Pancreas (tissue), 10 donors: ENCODE measurements around the gene PLA2G12A. TPM values are rescaled to one million over a fixed set of nuclear protein-coding genes. Genes with fewer than 3 reads are reported as not detected.

Experiments used
- ATAC-seq, 4 donors: fragments of 200-7000 bp; cut with Tn5 transposase; one replicate each; pipeline versions ENCODE4 v1.8.0 to v1.9.1; 2020; ENCODE audit warnings: mild to moderate bottlenecking in 4 of 4, moderate library complexity in 4 of 4
- DNase-seq, 6 donors: peaks; one replicate each; pipeline ENCODE4 v3.0.0-alpha.2; 2020
- FAIRE-seq: peaks from 2 replicates; lab custom pipeline; 2012; peaks lifted over from hg19 to GRCh38; lab: Jason Lieb, UNC
- H3K27ac ChIP-seq, 4 donors: fragments of 200-600 bp; sonication (generic); 1 replicate in 3 of 4; 2 replicates in 1 of 4; pipeline versions ENCODE4 v1.5.0 to v1.8.0; 2020
- H3K27me3 ChIP-seq, 4 donors: fragments of 200-600 bp; one replicate each; pipeline ENCODE4 v1.8.0; 2021
- H3K36me3 ChIP-seq, 3 donors: fragments of 200-600 bp; sonication (generic) in 1 of 3; one replicate each; pipeline versions ENCODE4 v1.5.0 to v1.8.0; 2020 to 2021
- H3K4me1 ChIP-seq, 3 donors: fragments of 200-600 bp; one replicate each; pipeline ENCODE4 v1.8.0; 2021
- H3K4me3 ChIP-seq, 4 donors: fragments of 200-600 bp; sonication (generic) in 2 of 4; one replicate each; pipeline versions ENCODE4 v1.5.0 to v1.8.0; 2020 to 2021
- H3K9me3 ChIP-seq, 4 donors: fragments of 200-600 bp; one replicate each; pipeline ENCODE4 v1.8.0; 2021
- WGBS, 2 donors: extraction: QIAGEN DNeasy Blood & Tissue Kit; methylation state at CpG; one replicate each; pipeline ENCODE4 v1.1.7; 2013; 5-methylcytosine and 5-hydroxymethylcytosine counted together
- intact Hi-C, 3 donors: fragments of 100-400 bp; cut with DNase I; formaldehyde crosslinking; loops; one replicate each; pipeline versions ENCODE4 v1.11.1 to v1.14.2; 2022
- polyA plus RNA-seq, 2 donors: library from polyadenylated mRNA; stranded (reverse); fragments of 200-250 nt; gene quantifications; one replicate each; pipeline ENCODE4 v1.2.3, GENCODE V29; 2013
- total RNA-seq, 6 donors: library from RNA; stranded (reverse); fragmentation: NEBNext Ultra II Directional in 4 of 6; extraction: Animal tissue kit (Norgen Biotek cat#: 25700) in 4 of 6; gene quantifications; one replicate each; pipeline versions ENCODE4 v1.2.1 to v1.2.4, GENCODE V29; 2021 to 2023
- TF ChIP-seq, protein P1 (sequence below), 4 donors: fragments of 200-600 bp; sonication (generic) in 3 of 4; IDR thresholded peaks; one replicate each; pipeline versions ENCODE4 v1.5.0 to v1.8.0; 2021; ENCODE audit warnings: antibody characterized with exemption in 4 of 4
- donor health status: healthy with polysubstance abuse.
- donor health status: DM: no; HTN: no; CAD: no; lungs with moderate emphysema.
- donor health status: DM: no; HTN: no; CAD: no.
- donor health status: control.
- donor health status: control.
- donor health status: Bipolar disorder and iron deficiency.
- donor health status: DM: yes; HTN: yes; CAD: no.
- donor health status: DM: no; HTN: no; CAD: no.
- donor health status: DM: no; HTN: no; CAD: no.
- donor health status: DM: yes; HTN: yes; CAD: no.

The PLA2G12A gene
- total and polyA plus RNA-seq, 8 donors: 8.4 to 45.4 (median 34.3) TPM

DNA sequence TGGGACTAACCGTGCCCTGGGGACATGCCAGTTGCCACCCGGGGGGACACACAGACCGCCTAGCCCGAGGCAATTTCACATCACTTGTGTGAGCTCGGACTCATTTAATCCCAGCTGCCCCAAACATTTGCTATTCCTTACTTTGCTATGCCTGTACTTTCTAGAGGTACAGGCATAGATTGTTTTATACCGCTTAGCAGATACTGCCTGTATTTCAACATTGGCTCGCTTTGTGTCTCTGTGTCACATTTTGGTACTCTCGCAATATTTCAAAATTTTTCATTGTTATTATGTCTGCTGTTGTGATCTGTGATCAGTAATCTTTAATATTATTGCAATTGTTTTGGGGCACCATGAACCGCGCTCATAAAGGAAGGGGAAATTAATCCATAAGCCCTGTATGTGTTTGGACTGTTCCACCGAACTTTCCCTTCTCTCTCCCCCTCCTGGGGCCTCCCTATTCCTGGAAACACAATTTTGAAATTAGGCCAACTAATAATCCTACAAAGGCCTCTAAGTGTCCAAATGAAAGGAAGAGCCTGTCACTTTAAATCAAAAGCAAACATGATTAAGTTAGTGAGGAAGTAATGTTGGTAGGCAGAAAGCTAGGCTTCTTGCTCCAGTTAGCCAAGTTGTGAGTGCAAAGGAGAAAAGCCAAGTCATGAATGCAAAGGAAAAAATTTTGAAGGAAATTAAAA, 26.1 kb downstream of the PLA2G12A start:
- peak overlapping the region; percentile 59 to 95 (median 90) for H3K27ac ChIP-seq
- TF ChIP-seq, protein P1, sequence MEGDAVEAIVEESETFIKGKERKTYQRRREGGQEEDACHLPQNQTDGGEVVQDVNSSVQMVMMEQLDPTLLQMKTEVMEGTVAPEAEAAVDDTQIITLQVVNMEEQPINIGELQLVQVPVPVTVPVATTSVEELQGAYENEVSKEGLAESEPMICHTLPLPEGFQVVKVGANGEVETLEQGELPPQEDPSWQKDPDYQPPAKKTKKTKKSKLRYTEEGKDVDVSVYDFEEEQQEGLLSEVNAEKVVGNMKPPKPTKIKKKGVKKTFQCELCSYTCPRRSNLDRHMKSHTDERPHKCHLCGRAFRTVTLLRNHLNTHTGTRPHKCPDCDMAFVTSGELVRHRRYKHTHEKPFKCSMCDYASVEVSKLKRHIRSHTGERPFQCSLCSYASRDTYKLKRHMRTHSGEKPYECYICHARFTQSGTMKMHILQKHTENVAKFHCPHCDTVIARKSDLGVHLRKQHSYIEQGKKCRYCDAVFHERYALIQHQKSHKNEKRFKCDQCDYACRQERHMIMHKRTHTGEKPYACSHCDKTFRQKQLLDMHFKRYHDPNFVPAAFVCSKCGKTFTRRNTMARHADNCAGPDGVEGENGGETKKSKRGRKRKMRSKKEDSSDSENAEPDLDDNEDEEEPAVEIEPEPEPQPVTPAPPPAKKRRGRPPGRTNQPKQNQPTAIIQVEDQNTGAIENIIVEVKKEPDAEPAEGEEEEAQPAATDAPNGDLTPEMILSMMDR (IDR thresholded peaks at IDR 0.05): no peak
- no peak for FAIRE-seq
- H3K36me3 ChIP-seq: no peaks in the 10 kb centered on the region
- no peaks in the 10 kb centered on the region for H3K27me3 ChIP-seq
- no peaks in the 10 kb centered on the region for H3K9me3 ChIP-seq
- 2 to 3% methylated on average over 11 of the region's 11 CpGs for WGBS, 2 donors
- peak overlapping the region; percentile 53 to 80 (median 68) for H3K4me3 ChIP-seq
- peak; percentile 22 to 44 (median 25) for ATAC-seq
- peaks cover 6 to 11% (median 7%) of the 10 kb centered on the region in 3 donors for H3K4me1 ChIP-seq
- intact Hi-C loops: loop anchor here in 1 of 3 donors (10.0 kb wide), 1 partner anchor 101 kb away; the partner anchor contains the start of gene CFI
- DNase-seq: no peak

DNA sequence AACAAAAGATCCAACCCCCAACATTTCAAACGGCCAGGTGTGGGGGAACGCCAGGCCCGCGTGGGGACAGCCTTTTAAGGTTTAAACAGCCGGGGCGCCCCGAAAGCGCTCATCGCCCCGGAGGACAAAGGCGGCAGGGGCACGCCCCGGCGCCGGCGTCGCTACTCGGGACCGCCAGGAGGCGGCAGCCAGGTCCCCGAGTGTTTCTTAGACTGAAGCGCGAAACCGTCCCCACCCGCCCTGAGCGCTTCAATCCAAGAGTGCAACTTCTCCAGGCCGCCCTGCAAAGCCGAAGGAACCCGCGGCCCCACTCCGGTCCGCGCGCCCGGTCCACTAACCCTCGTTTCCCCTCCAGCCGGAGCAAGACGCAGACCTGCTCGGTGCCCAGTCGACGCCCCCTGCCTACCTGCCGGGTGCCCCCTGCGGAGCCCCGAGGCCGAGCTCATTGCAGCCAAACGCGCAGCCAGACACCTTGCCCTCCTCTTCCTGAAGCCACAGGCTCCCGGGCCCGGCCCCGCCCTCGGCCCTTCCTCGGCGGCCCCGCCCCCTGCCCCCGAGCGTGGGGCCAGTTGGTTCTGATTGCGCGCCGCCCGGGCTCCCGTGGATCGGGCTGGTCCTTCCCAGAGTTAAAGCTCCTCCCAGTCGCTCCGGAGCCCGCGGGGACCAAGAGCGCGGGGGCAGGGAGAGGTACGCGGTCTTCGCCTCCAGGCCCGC, 26.8 kb downstream of the PLA2G12A start, which contains the start of gene CASP6:
Gene CASP6 (minus strand): TSS at position 496 of the 714 bp plus-strand sequence. CDS start 50 bp downstream, at position 446.
- peak; percentile 91 to 95 (median 92) for ATAC-seq
- H3K4me1 ChIP-seq: peaks cover 6 to 11% (median 7%) of the 10 kb centered on the region in 3 donors
- H3K9me3 ChIP-seq: no peaks in the 10 kb centered on the region
- no peaks in the 10 kb centered on the region for H3K36me3 ChIP-seq
- peak within 1 kb of the TSS; percentile 59 to 95 (median 90) for H3K27ac ChIP-seq
- peak; percentile 87 to 93 (median 91) for DNase-seq
- 1% methylated on average over 62 to 72 of the region's 72 CpGs for WGBS, 2 donors
- intact Hi-C loops: loop anchor here in 1 of 3 donors (10.0 kb wide), 1 partner anchor 102 kb away; the partner anchor contains the start of gene CFI
- H3K4me3 ChIP-seq: peak within 1 kb of the TSS; percentile 53 to 80 (median 68)
- TF ChIP-seq, protein P1 (IDR thresholded peaks at IDR 0.05): peak; percentile 52 to 68 (median 56)
- FAIRE-seq: no peak
- no peaks in the 10 kb centered on the region for H3K27me3 ChIP-seq

DNA sequence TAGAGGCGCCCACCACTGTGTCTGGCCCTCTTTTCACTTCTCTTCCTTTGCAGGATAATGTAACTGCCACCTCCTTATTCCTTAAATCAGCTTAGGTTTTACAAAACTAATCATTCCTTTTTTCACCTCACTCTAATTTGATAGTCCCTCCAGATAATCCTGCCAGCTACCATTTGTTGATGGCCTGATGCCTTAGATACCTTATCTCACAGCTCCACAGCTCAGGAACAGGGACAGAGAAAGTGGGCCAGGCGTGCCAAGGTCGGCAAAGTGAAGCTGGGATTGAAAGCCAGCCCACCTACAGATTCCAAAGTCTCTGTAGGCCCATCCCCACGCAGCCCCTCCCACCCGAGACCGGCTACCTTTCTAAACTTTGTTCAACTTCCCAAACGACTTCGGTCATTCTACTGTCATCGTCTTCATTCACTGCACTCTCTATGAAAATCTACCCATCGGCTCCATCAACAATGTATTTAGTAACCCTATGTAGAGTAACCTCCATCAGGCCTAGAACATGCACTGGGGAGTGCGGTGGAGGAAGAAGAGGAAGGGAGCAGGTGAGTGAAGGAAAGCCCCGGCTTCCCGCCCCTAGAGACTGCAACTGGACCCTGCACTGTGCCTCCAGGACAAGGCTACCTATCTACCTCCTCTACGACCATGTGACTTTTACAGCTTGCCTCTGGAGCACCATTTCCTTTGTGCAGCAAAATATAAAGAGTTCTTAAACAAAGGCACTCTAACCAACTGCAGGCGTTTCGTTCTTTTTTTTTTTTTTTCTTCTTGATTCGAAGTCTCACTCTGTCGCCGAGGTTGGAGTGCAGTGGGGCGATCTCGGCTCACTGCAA, 28.1 kb downstream of the PLA2G12A start:
- Histone ChIP-seq H3K4me3 (peak overlapping the region; percentile 53 to 80 (median 68)), H3K4me1 (peaks cover 6 to 11% (median 7%) of the 10 kb centered on the region in 3 donors), H3K36me3 (peaks cover 0 to 3% (median 0%) of the 10 kb centered on the region in 3 donors), H3K27ac (peak overlapping the region; percentile 59 to 95 (median 90)), H3K27me3 (no peaks in the 10 kb centered on the region), H3K9me3 (no peaks in the 10 kb centered on the region)
- intact Hi-C loops: loop anchor here in 1 of 3 donors (10.0 kb wide), 1 partner anchor 103 kb away; the partner anchor contains the start of gene CFI
- TF ChIP-seq, protein P1 (IDR thresholded peaks at IDR 0.05): no peak
- ATAC-seq (peak in 2 of 4 donors; percentile 8 to 9), FAIRE-seq (no peak), DNase-seq (no peak)
- 18 to 20% methylated on average over 21 of the region's 21 CpGs for WGBS, 2 donors

DNA sequence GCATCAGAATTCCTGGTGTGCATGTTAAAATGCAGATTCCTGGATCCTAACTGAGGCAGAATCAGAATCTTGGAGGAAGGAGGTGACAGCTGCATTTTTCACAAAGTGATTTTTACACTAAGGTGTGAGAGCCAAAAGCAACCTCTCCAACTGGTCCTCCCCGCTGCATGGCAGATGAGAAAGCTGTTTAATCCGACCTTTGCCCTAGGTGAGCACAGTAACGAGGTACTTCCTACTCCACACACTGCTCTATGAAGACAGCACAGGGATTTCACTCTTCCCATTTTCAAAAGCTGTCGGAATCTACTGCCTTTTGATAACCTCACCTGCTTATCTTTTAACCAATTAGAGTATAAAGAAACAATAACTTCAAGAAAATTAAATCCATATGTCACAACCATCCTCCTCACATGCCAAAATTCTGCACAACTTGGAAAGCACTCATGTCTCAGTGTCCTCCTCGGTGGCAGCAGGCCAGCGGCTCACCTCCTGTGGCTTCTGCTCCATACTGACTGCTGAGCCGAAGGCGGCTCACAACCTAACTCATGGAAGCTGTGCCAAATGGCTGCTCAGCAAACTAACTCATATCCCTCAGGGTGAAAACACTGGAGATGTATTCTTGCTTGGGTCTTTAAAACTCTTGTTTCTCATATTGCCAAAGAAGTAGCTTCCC, 30.2 kb downstream of the PLA2G12A start:
- WGBS, 2 donors: 54 to 60% methylated on average over 8 of the region's 8 CpGs
- no peak overlapping the region for H3K27ac ChIP-seq
- H3K4me1 ChIP-seq: peaks cover 6 to 11% (median 7%) of the 10 kb centered on the region in 3 donors
- TF ChIP-seq, protein P1 (IDR thresholded peaks at IDR 0.05): no peak
- H3K36me3 ChIP-seq: peaks cover 0 to 12% (median 0%) of the 10 kb centered on the region in 3 donors
- FAIRE-seq (no peak), DNase-seq (no peak), ATAC-seq (no peak)
- H3K27me3 ChIP-seq: no peaks in the 10 kb centered on the region
- intact Hi-C loops: loop anchor here in 2 of 3 donors (10.0 kb wide), 1 partner anchor 105 kb away; the partner anchor contains the start of gene CFI (in 2 of the 2)
- no peak overlapping the region for H3K4me3 ChIP-seq
- H3K9me3 ChIP-seq: no peaks in the 10 kb centered on the region
